DND-41 (cell line): Measurements from ENCODE around the gene EIF2B1.
A peak's percentile ranks its signal among the peaks of the same experiment; 100 is the strongest.

Experiments
- ATAC-seq: fragments of 200-7000 bp; cut with Tn5 transposase; 3 replicates; pipeline ENCODE4 v1.9.1; 2021; ENCODE audit warnings: low read depth; ENCODE audit not compliant: insufficient read depth
- DNase-seq: peaks from one replicate; pipeline ENCODE4 v3.0.0-alpha.2; 2020
- H2AFZ ChIP-seq: 2 replicates; pipeline ENCODE4 v1.6.0; 2012; ENCODE audit warnings: low read depth, low read length
- H3K27ac ChIP-seq: 2 replicates; pipeline ENCODE4 v1.5.1; 2012; ENCODE audit warnings: low read length, inconsistent platforms
- H3K27me3 ChIP-seq: fragments of 200-600 bp; sonication (generic); 2 replicates; pipeline ENCODE4 v1.6.0; 2012; ENCODE audit warnings: low read length, mild to moderate bottlenecking, inconsistent platforms; ENCODE audit not compliant: insufficient read depth, poor library complexity
- H3K36me3 ChIP-seq: 2 replicates; pipeline ENCODE4 v1.5.1; 2012; ENCODE audit warnings: low read length, inconsistent platforms; ENCODE audit not compliant: insufficient read depth
- H3K4me1 ChIP-seq: 2 replicates; pipeline ENCODE4 v1.5.1; 2012; ENCODE audit warnings: mild to moderate bottlenecking, low read length; ENCODE audit not compliant: insufficient read depth
- H3K4me2 ChIP-seq: 2 replicates; pipeline ENCODE4 v1.6.0; 2012; ENCODE audit warnings: mild to moderate bottlenecking, moderate library complexity, low read length, inconsistent platforms; ENCODE audit not compliant: insufficient read depth
- H3K4me3 ChIP-seq, 2 experiments: fragments of 200-600 bp in 1 of 2; shearing (Covaris generic) in 1 of 2; 2 replicates each; pipeline ENCODE4 v1.5.1; 2012 to 2016; ENCODE audit warnings: inconsistent platforms in 2 of 2, low read length in 2 of 2, mild to moderate bottlenecking in 2 of 2, low read depth in 1 of 2, moderate library complexity in 1 of 2
- H3K79me2 ChIP-seq: 2 replicates; pipeline ENCODE4 v1.6.0; 2012; ENCODE audit warnings: low read length, inconsistent platforms; ENCODE audit not compliant: insufficient read depth
- H3K9ac ChIP-seq: 2 replicates; pipeline ENCODE4 v1.6.0; 2012; ENCODE audit warnings: low read depth, mild to moderate bottlenecking, inconsistent platforms, low read length, moderate library complexity
- H3K9me3 ChIP-seq: 2 replicates; pipeline ENCODE4 v1.5.1; 2012; ENCODE audit warnings: low read length, moderate library complexity, mild to moderate bottlenecking, inconsistent platforms; ENCODE audit not compliant: insufficient read depth, severe bottlenecking
- H4K20me1 ChIP-seq: 2 replicates; pipeline ENCODE4 v1.6.0; 2012; ENCODE audit warnings: low read length; ENCODE audit not compliant: insufficient read depth
- CTCF ChIP-seq: IDR thresholded peaks from 2 replicates; pipeline ENCODE4 v1.5.1; 2012; ENCODE audit warnings: borderline replicate concordance, low read length, moderate library complexity, mild to moderate bottlenecking; ENCODE audit not compliant: poor library complexity, severe bottlenecking; ENCODE audit errors: extremely low read depth
- EZH2 ChIP-seq: IDR thresholded peaks from 3 replicates; pipeline ENCODE4 v1.6.1; 2012; ENCODE audit warnings: borderline replicate concordance, low read depth, mild to moderate bottlenecking, moderate library complexity, low read length, inconsistent platforms; ENCODE audit not compliant: severe bottlenecking

Gene EIF2B1

GRCh38 chr12:123676616-123677320 lies 43.3 kb upstream of the EIF2B1 start:
- Histone ChIP-seq H3K27ac (no peak overlapping the region), H3K36me3 (peaks cover 7% of the 10 kb centered on the region; the same call in 1 of the 2 replicates), H3K4me1 (peaks cover 6% of the 10 kb centered on the region), H3K4me3 (no peak overlapping the region), H3K9me3 (no peaks in the 10 kb centered on the region), H3K4me2 (no peak overlapping the region), H3K79me2 (no peaks in the 10 kb centered on the region), H4K20me1 (no peaks in the 10 kb centered on the region), H2AFZ (no peak overlapping the region), H3K9ac (no peak overlapping the region), H3K27me3 (no peaks in the 10 kb centered on the region)
- no peak for ATAC-seq
- no peak for TF ChIP-seq EZH2
- no peak for TF ChIP-seq CTCF
- no peak for DNase-seq

GRCh38 chr12:123675436-123675835 lies 42.0 kb upstream of the EIF2B1 start:
- no peak overlapping the region for H3K9ac ChIP-seq
- no peaks in the 10 kb centered on the region for H4K20me1 ChIP-seq
- peaks cover 18% of the 10 kb centered on the region for H3K4me1 ChIP-seq
- H3K27ac ChIP-seq = no peak overlapping the region
- H3K4me2 ChIP-seq = no peak overlapping the region
- no peak for TF ChIP-seq EZH2
- no peak for TF ChIP-seq CTCF
- no peak for ATAC-seq
- H2AFZ ChIP-seq = no peak overlapping the region
- DNase-seq = no peak
- H3K9me3 ChIP-seq = no peaks in the 10 kb centered on the region
- H3K27me3 ChIP-seq = no peaks in the 10 kb centered on the region
- H3K4me3 ChIP-seq = no peak overlapping the region
- H3K79me2 ChIP-seq = no peaks in the 10 kb centered on the region
- H3K36me3 ChIP-seq = peaks cover 7% of the 10 kb centered on the region; the same call in 1 of the 2 replicates

GRCh38 chr12:123671876-123672275 lies 38.4 kb upstream of the EIF2B1 start:
- ATAC-seq (no peak), DNase-seq (no peak)
- Histone ChIP-seq H3K27ac (no peak overlapping the region), H3K9ac (peak overlapping the region; percentile 63; the same call in 1 of the 2 replicates), H3K27me3 (no peaks in the 10 kb centered on the region), H3K4me2 (peak overlapping the region; percentile 98), H2AFZ (no peak overlapping the region), H4K20me1 (no peaks in the 10 kb centered on the region), H3K9me3 (no peaks in the 10 kb centered on the region), H3K4me1 (peaks cover 19% of the 10 kb centered on the region), H3K79me2 (no peaks in the 10 kb centered on the region), H3K36me3 (peaks cover 4% of the 10 kb centered on the region; the same call in 1 of the 2 replicates), H3K4me3 (peak overlapping the region in 1 of 2 experiments; percentile 90; a peak in 2 of 4 replicates)
- TF ChIP-seq CTCF (no peak), EZH2 (no peak)
